T-helper 2 cell (primary cell): Measurements from ENCODE around the gene GHRH.
A peak's percentile ranks its signal among the peaks of the same experiment; 100 is the strongest.

Source experiments
- DNase-seq, 5 experiments: peaks; one replicate each; pipeline versions ENCODE4 v3.0.0 to v3.0.0-alpha.2; 2012 to 2022
- total RNA-seq, 2 donors: gene quantifications; one replicate each; lab custom pipeline; 2026; lab: John Stamatoyannopoulos, UW

The GHRH gene
- 0 reads per million in 2 donors for total RNA-seq

- DNase-seq: no peak
Observed at GRCh38 chr20:37261714-37262113, at the start of gene GHRH. TSS of gene GHRH (minus strand) at chr20:37261814. CDS start at chr20:37256889, 4,925 bp downstream.

DNA sequence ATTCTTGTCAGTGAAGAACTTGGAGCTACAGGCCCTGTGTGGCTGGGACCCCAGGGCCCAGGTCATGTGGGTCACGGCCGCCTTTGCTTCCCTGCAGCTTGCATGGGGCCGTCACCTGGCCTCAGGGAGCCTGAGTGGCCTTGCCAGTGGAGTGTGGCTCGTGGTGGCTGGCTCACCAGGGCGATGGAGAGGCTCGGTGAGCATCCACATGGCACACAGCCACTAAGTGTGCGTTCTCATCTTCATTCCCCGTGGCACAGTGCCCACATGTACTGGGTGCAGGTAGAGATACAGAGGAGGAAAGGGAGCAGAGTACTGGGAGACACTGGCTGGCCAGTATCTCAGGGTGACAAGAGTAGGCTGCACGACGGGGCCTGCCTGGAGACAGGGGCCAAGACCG, 49.3 kb upstream of the GHRH start:
- no peak for DNase-seq

GRCh38 chr20:37309936-37310590, 48.4 kb upstream of the GHRH start:
- DNase-seq: no peak

DNA sequence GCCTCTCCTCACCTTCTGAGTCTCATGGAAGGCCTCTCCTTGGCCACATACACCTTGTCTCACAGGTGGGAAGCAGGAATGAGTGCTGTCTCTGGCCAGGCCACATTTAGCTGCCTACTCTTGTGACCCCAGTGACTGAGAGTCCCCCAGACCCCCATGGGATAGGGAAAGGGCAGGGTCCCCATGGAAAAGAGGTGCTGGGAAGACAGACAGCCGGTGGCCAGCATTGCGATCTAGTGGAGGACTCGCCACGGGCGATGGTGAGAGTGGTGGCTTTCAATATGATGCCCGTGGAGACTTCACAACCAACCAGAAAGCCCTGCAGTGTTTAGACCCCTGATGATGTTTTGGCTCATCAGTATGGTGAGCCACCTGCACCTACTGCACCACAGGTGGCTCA, 47.7 kb upstream of the GHRH start:
- DNase-seq: no peak

DNA sequence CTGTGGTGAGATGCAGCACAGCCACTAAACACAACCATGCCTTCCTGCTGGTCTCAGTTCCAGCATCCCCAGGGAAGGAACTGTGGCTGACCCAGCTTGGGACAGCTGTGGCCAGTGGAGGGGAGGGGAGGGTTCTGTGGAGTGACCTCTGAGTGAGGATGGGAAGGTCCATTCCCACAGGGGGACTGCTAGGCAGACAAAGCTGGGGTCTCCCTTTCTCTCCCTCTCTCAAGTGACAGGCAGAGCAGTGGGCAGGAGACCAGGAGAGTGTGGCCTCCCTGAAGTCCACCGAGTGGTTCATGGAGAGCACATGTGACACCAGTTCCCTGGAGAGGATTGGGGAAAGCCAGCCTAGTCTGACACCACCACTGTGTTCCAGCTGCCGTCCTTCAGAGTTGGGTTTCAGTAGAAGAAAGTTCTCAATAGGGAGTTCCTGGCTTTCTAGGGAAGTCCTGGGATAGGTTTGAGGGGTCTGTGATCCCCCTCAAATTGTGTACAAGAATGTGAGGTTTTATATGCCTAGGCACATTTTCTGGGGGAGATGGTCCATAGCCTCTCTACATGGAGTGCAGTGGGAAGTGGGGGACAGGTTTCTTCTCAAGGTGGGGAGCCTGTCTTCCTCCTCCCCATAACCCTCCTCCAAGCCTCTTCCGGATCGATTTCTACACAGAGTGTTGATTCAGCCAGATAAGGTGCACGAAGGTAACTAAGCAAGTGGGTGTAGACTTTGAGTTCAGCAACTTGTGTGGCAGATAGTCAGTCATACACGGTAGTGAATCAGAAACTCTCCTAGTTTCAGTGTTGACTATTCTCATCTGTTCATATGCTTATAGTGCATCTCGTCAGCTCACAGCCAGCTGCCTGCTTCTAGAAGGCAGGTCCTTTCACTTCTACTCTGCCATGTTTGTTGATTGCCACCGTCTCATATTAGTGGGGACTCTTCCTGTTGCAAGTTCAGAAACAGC, 46.8 kb upstream of the GHRH start:
- peak in 1 of 5 experiments; percentile 90 for DNase-seq

DNA sequence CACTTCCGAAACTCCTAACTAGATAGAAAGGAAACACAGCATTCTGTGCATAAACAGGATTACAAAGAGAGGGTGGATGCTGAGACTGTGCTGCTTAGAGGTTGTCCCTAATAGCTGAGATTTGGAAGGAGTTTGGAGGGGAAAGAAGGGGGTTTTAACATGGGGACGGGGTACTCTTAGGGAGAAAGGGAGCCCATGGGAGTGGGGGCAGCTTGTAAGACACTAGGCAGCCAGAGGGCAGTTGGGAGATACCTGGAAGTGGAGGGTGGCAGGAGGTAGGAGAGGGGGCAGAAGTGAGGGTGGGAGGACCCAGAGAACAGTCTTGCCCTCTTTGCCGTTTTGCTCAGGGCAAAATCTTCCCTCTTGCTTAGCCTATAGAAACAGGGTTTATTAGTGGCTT, 44.2 kb upstream of the GHRH start:
- no peak for DNase-seq

- DNase-seq: no peak
Observed at GRCh38 chr20:37305079-37305478, 43.5 kb upstream of the GHRH start.

DNA sequence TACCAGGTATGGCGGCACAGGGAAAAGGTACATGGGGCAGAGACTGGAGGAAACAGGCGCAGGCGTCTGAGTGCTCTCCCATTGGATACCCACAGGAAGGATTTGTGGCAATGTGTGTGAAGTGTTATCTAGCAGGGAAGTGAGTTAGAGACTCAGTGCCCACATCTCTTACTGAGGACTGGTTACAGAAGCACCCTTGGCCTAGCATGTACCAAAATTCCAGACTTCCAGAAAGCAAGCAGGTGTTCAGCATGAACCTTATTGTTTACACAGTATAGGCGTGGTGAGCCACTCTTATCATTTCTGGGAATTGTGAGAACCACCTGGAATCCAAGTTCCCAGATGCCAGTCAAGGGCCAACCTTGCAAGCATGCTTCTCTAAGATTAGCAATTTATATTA, 42.0 kb upstream of the GHRH start:
- DNase-seq: no peak

GRCh38 chr20:37302981-37303380, 41.4 kb upstream of the GHRH start:
- DNase-seq: no peak

GRCh38 chr20:37301558-37301957, 39.9 kb upstream of the GHRH start:
- DNase-seq: no peak

GRCh38 chr20:37301120-37301519, 39.5 kb upstream of the GHRH start:
- no peak for DNase-seq

GRCh38 chr20:37299718-37300528, 38.3 kb upstream of the GHRH start:
- no peak for DNase-seq

DNA sequence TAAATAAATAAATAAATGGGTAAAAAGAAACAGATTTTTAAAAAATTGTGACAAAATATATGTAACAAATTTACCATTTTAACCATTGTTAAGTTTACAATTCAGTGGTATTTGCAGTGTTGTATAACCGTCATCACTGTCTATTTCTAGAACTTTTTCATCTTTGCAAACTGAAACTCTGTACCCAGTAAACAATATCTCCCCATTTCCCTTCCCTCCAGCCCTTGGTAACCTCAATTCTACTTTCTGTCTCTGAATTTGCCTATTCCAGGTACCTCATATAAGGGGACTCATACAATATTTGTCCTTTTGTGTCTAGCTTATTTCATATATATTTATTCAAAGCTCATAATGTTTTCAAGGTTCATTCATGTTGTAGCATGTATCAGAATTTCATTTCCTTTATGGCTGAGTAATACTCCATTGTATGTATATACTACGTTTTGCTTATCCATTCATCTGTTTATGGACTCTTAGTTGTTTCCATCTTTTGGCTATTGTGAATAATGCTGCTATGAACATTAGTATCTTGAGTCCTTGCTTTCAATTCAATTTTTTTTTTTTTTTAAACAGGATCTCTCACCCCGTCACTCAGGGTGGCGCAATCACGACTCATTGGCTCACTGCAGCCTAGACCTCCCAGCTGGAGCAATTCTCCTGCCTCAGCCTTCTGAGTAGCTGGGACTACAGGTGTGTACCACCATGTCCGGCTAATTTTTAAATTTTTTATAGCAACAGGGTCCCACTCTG, 36.8 kb upstream of the GHRH start:
- DNase-seq: no peak

- no peak for DNase-seq
Observed at GRCh38 chr20:37297066-37297736, 35.6 kb upstream of the GHRH start.

GRCh38 chr20:37296371-37296770, 34.8 kb upstream of the GHRH start:
- DNase-seq: no peak

- DNase-seq: no peak
Observed at GRCh38 chr20:37295595-37295994, 34.0 kb upstream of the GHRH start.

- DNase-seq: peak in 1 of 5 experiments; percentile 19
Observed at GRCh38 chr20:37295001-37295400, 33.4 kb upstream of the GHRH start.

DNA sequence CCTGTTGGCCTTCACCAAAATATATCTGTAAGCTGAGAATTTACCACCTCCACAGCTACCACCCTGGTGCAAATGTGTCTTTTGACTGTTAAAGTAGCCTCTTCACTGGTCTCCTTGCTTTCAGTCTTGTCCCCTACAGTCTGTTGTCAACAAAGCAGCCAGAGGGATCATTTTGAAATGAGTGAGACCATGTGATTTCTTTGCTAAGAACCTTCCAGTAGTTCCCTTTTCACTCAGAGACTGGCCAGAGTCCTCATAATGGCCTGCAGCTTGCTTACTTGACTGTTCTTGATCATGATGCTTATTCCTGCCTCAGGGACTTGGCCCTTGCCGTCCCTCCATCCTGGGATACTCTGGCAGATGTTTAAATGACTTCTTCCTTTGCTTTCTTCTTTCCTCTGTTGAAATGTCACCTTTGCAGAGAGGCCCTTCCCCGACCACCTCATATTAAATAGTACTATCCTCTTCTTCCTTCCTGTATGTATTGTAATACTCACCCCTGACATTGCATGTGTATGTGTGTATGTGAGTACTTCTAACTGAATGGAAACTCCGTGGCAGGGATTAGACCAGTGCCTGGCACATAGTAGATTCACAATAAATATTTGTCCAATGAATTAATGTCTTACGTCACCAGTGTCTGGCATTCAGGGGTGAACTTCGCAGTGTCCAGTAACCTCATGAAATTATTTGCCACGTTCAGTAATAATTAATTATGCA, 32.8 kb upstream of the GHRH start:
- no peak for DNase-seq

GRCh38 chr20:37293301-37293943, 31.8 kb upstream of the GHRH start:
- no peak for DNase-seq

DNA sequence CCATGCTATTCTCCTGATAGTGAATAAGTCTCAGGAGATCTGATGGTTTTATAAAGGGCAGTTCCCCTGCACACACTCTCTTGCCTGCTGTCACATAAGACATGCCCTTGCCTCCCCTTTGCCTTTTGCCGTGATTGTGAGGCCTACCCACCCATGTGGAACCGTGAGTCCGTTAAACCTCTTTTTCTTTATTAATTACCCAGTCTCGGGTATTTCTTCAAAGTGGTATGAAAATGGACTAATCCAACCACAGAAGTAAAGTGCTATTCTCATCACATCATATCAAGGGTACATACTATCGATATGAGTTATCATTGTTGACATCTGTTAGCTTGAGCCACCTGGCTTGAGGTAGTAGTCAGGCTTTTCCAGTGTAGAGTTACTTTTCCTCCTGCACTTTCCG, 30.1 kb upstream of the GHRH start:
- DNase-seq: no peak
